HepG2 (cell line): ENCODE measurements around the gene LOXL3. TPM values are rescaled to one million over a fixed set of nuclear protein-coding genes. Genes with fewer than 3 reads are reported as not detected.

ENCODE experiments used
- ADNP ChIP-seq: sonication (generic); formaldehyde crosslinking; IDR thresholded peaks from 2 replicates; pipeline ENCODE4 v1.4.0; 2020; ENCODE audit warnings: missing genetic modification reagents
- DPF2 ChIP-seq: sonication (generic); formaldehyde crosslinking; IDR thresholded peaks from 2 replicates; pipeline ENCODE4 v1.4.0; 2020; ENCODE audit warnings: mild to moderate bottlenecking, low read depth, missing genetic modification reagents, borderline replicate concordance
- EP300 ChIP-seq, 3 experiments: sonication (generic) in 1 of 3; formaldehyde crosslinking in 1 of 3; IDR thresholded peaks; 2 replicates each; pipeline versions ENCODE4 v1.5.1 to v1.6.1; 2011 to 2020; ENCODE audit warnings: low read depth in 2 of 3, low read length in 2 of 3, borderline replicate concordance in 1 of 3, improper control_type of control experiment in 1 of 3, mild to moderate bottlenecking in 1 of 3, missing genetic modification reagents in 1 of 3, moderate library complexity in 1 of 3
- GATAD2A ChIP-seq: IDR thresholded peaks from 2 replicates; pipeline ENCODE4 v1.6.1; 2016
- KLF11 ChIP-seq: IDR thresholded peaks from 2 replicates; pipeline ENCODE4 v1.6.1; 2016; ENCODE audit warnings: missing compliant biosample characterization
- PAXIP1 ChIP-seq: sonication (generic); formaldehyde crosslinking; conservative IDR thresholded peaks from 2 replicates; pipeline ENCODE4 v1.4.0; 2020; ENCODE audit warnings: mild to moderate bottlenecking, missing genetic modification reagents, moderate library complexity
- POLR2G ChIP-seq: fragments of 200-400 bp; formaldehyde crosslinking; IDR thresholded peaks from 2 replicates; pipeline ENCODE4 v1.6.1; 2018; ENCODE audit warnings: mild to moderate bottlenecking, low read depth, low read length, moderate library complexity
- TFAP4 ChIP-seq: sonication (generic); IDR thresholded peaks from 2 replicates; pipeline ENCODE4 v1.6.1; 2016; ENCODE audit warnings: low read depth, borderline replicate concordance
- TFE3 ChIP-seq: IDR thresholded peaks from 2 replicates; pipeline ENCODE4 v1.6.1; 2016
- ZFP36L1 ChIP-seq: sonication (generic); formaldehyde crosslinking; IDR thresholded peaks from 2 replicates; pipeline ENCODE4 v1.8.0; 2022; ENCODE audit warnings: mild to moderate bottlenecking, missing genetic modification reagents, moderate library complexity
- ZNF350 ChIP-seq: sonication (generic); formaldehyde crosslinking; IDR thresholded peaks from 2 replicates; pipeline ENCODE4 v1.4.0; 2020; ENCODE audit warnings: mild to moderate bottlenecking, low read depth, missing genetic modification reagents, borderline replicate concordance
- ZNF639 ChIP-seq: conservative IDR thresholded peaks from 2 replicates; pipeline ENCODE4 v1.6.1; 2018; ENCODE audit warnings: missing genetic modification reagents
- ZNF749 ChIP-seq: sonication (generic); formaldehyde crosslinking; IDR thresholded peaks from 2 replicates; pipeline ENCODE4 v1.8.0; 2022; ENCODE audit warnings: mild to moderate bottlenecking, missing genetic modification reagents, moderate library complexity, borderline replicate concordance
- polyA plus RNA-seq, 8 experiments: library from polyadenylated mRNA; depleted of rRNA in 3 of 8; stranded (reverse) in 7 of 8; unstranded in 1 of 8; fragments of >200 nt; fragmentation: Illumina TruSeq in 4 of 8; extraction: Trizol in 4 of 8; gene quantifications; 2 replicates each; pipeline versions ENCODE4 v1.2.1 to v1.2.3, GENCODE V29; 2011 to 2016; ENCODE audit warnings: low read depth in 4 of 8, missing spikeins in 1 of 8, mixed read lengths in 1 of 8; ENCODE audit not compliant: insufficient read depth in 1 of 8
- total RNA-seq, 5 experiments: library from RNA; depleted of rRNA; stranded (reverse); fragments of >200 nt; fragmentation: Illumina TruSeq; extraction: Trizol; gene quantifications; 2 replicates each; pipeline ENCODE4 v1.2.3, GENCODE V29; 2016; ENCODE audit warnings: low read depth in 1 of 5
- TF ChIP-seq, protein P1 (sequence below): sonication (generic); formaldehyde crosslinking; IDR thresholded peaks from 2 replicates; pipeline ENCODE4 v1.4.0; 2020; ENCODE audit warnings: mild to moderate bottlenecking, missing genetic modification reagents
- TF ChIP-seq, protein P2 (sequence below): sonication (generic); formaldehyde crosslinking; IDR thresholded peaks from 2 replicates; pipeline ENCODE4 v1.4.0; 2020; ENCODE audit warnings: mild to moderate bottlenecking, missing genetic modification reagents, borderline replicate concordance

The LOXL3 gene
- total and polyA plus RNA-seq, 2 of the 13 experiments (the other 11 are each of a cell fraction or from before 2014, with no cell fraction given): 0.55 to 6.5 TPM

GRCh38 chr2:74496997-74497776, 56.6 kb downstream of the LOXL3 start (continued):
- peak; percentile 76; the same call in 1 of the 2 replicates for TF ChIP-seq PAXIP1
- peak; percentile 62 for TF ChIP-seq DPF2 (CRISPR knock-in tag)
- peak; percentile 29 for TF ChIP-seq POLR2G
- TF ChIP-seq ZNF749 (CRISPR knock-in tag): peak; percentile 66; the same call in 1 of the 2 replicates
- TF ChIP-seq, protein P1, sequence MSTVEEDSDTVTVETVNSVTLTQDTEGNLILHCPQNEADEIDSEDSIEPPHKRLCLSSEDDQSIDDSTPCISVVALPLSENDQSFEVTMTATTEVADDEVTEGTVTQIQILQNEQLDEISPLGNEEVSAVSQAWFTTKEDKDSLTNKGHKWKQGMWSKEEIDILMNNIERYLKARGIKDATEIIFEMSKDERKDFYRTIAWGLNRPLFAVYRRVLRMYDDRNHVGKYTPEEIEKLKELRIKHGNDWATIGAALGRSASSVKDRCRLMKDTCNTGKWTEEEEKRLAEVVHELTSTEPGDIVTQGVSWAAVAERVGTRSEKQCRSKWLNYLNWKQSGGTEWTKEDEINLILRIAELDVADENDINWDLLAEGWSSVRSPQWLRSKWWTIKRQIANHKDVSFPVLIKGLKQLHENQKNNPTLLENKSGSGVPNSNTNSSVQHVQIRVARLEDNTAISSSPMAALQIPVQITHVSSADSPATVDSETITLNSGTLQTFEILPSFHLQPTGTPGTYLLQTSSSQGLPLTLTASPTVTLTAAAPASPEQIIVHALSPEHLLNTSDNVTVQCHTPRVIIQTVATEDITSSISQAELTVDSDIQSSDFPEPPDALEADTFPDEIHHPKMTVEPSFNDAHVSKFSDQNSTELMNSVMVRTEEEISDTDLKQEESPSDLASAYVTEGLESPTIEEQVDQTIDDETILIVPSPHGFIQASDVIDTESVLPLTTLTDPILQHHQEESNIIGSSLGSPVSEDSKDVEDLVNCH: peak; percentile 10; the same call in 1 of the 2 replicates
- TF ChIP-seq EP300 (IDR thresholded peaks at IDR 0.05; ENCODE audit: low read depth in 2 of 2, low read length in 2 of 2): peak in 1 of 2 experiments; percentile 85; a peak in 1 of 4 replicates
- peak; percentile 24; the same call in 1 of the 2 replicates for TF ChIP-seq EP300 (CRISPR knock-in tag; IDR thresholded peaks at IDR 0.05; ENCODE audit: borderline replicate concordance)
- TF ChIP-seq, protein P2, sequence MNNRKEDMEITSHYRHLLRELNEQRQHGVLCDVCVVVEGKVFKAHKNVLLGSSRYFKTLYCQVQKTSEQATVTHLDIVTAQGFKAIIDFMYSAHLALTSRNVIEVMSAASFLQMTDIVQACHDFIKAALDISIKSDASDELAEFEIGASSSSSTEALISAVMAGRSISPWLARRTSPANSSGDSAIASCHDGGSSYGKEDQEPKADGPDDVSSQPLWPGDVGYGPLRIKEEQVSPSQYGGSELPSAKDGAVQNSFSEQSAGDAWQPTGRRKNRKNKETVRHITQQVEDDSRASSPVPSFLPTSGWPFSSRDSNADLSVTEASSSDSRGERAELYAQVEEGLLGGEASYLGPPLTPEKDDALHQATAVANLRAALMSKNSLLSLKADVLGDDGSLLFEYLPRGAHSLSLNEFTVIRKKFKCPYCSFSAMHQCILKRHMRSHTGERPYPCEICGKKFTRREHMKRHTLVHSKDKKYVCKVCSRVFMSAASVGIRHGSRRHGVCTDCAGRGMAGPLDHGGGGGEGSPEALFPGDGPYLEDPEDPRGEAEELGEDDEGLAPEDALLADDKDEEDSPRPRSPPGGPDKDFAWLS (CRISPR knock-in tag): 0 out of 2 replicates have a peak, but pooled peaks have one; percentile 60
- no peak for TF ChIP-seq ZNF350 (CRISPR knock-in tag)
- peak; percentile 43; the same call in 1 of the 2 replicates for TF ChIP-seq GATAD2A (CRISPR knock-in tag)
- peak; percentile 72; the same call in 1 of the 2 replicates for TF ChIP-seq ZFP36L1 (CRISPR knock-in tag)
- 0 out of 2 replicates have a peak, but pooled peaks have one; percentile 12 for TF ChIP-seq KLF11
- TF ChIP-seq ZNF639 (CRISPR knock-in tag): no peak; the same call in 1 of the 2 replicates
- no peak for TF ChIP-seq ADNP (CRISPR knock-in tag)
- TF ChIP-seq TFAP4: peak; percentile 20; the same call in 1 of the 2 replicates
- TF ChIP-seq TFE3: 0 out of 2 replicates have a peak, but pooled peaks have one; percentile 21
